Amniotic stem cell (primary cell): ENCODE data around the gene NRTN.

Experiments used
- DNase-seq: peaks from one replicate; lab custom pipeline; 2025; lab: John Stamatoyannopoulos, UW

Gene NRTN

GRCh38 chr19:5789886-5790558, 14.8 kb upstream of the NRTN start:
- DNase-seq: no peak

DNA sequence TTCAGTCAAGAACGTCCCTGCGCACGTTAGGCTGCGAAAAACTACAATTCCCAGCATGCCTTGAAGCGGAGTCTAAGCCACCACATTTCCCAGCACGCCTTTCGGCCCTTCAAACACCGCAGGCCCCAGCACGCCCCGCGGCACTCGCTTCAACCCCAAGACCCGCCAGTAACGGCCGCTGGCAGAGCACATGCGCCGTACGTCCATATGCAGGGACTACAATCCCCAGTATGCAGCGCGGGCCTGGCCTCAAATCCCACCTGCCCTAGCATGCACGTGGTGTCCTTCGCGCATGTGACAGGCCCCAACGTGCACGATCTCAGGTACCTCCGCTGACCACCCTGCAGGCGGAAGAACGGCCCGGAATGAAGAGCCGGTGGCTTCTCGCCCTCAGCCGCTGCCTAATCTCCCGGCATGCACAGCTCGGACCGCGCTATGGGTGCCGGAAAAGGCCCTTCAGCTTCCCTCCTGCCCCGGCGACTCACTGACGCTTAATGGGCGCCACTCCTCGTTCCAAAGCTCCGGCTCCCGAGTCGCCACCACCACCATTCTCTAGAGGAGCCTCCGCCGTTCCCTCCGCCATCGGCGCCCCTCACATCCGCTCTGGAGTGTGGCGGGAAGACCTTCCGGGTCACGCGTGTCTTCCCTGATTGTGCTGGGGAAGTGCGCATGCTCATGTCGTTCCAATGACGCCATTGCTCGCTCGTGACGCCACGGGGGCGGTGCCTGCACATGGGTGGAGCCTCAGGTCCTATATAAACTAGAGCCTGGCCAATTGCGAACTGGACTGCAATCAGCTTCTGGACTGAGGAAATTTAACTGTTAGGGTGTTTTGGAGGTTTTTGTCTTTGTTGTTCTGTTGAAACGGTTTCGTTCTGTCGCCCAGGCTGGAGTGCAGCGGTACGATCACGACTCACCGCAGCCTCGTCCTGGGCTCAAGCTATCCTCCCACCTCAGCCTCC, 14.0 kb upstream of the NRTN start, which contains the start of gene DUS3L:
Gene DUS3L, minus strand, starts transcription at position 605 of the 962 bp plus-strand sequence. Its CDS starts 22 bp downstream, at position 583.
- DNase-seq: peak; percentile 93

GRCh38 chr19:5792224-5792623, 12.6 kb upstream of the NRTN start:
- no peak for DNase-seq

GRCh38 chr19:5793188-5793587, 11.7 kb upstream of the NRTN start:
- DNase-seq: no peak

DNA sequence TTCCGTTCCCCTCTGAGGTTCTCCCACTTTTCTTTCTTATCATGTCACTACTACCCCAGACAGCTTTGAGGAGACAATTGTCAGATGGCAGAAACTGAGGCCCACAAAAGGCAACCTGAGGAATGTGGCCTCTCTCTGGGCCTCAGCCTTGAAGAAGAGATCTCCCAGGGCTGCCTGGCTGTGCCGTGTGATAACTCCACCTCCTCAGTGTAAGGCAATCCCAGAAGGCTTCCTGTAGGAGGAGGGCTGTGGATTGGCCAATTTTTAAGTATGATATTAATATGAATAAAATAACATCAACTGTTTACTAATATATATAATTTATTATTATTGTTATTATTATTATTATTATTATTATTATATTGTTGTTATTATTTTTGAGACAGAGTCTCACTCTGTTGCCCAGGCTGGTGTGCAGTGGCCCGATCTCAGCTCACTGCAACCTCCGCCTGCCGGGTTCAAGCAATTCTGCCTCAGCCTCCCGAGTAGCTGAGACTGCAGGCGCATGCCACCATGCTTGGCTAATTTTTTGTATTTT, 9.4 kb upstream of the NRTN start:
- no peak for DNase-seq

DNA sequence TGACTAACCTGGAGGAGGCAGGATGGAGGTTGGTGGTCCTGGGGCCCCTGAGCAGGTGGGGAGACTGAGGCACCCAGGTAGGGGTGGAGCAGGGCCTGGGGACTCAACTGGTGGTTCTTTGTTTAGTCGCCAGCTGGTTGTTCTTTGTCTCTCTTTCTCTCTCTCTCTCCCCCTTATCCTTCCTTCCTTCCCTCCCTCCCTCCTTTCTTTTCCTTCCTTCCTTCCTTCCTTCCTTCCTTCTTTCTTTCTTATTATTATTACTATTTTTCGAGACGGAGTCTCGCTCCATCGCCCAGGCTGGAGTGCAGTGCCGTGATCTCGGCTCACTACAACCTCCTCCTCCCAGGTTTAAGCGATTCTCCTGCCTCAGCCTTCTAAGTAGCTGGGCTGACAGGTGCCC, 6.6 kb upstream of the NRTN start:
- no peak for DNase-seq

- DNase-seq: no peak
Observed at GRCh38 chr19:5799247-5800241, 5.3 kb upstream of the NRTN start.

DNA sequence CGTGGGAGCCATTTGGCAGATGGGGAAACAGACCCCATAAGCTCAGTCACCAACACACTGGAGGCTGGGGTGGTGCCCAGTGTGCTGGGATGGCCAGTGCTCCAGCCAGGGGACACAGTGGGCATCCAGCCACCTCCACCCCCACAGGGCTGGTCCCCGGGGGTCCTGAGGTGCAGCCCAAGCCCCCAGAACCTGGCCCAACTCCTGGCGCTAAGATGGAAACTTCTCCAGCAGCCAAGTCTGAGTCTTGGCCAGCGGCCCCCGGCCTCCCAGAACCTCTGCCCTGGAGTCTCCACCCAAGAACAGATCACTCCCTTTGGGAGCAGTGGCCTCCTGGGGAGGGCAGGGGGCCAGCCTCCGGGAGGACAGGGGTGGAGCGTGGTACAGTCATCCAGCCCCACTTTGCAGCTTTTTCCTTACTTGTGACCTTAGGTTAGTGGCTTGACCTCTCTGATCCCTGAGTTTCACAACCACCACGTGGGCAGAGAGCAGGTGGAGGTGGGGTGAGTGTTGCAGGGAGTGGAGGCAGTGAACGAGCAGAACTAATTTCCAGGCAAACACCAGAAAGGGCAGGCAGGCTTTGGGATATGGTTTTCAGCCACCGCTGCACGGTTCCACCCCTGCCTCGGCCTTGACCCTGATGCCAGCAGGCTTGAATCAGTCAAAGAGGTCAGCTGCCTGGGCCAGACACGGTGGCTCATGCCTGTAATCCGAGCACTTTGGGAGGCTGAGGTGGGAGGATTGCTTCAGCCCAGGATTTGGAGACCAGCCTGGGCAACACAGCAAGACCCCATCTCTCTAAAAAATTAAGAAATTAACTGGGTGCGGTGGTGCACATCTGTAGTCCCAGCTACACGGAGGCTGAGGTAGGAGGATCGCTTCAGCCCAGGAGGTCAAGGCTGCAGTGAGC, 4.3 kb upstream of the NRTN start:
- no peak for DNase-seq

- no peak for DNase-seq
Observed at GRCh38 chr19:5801796-5802619, 2.9 kb upstream of the NRTN start.

GRCh38 chr19:5803441-5803751, 1.5 kb upstream of the NRTN start:
- no peak for DNase-seq

GRCh38 chr19:5803752-5804515, 933 bp upstream of the NRTN start:
- DNase-seq: peak; percentile 64

DNA sequence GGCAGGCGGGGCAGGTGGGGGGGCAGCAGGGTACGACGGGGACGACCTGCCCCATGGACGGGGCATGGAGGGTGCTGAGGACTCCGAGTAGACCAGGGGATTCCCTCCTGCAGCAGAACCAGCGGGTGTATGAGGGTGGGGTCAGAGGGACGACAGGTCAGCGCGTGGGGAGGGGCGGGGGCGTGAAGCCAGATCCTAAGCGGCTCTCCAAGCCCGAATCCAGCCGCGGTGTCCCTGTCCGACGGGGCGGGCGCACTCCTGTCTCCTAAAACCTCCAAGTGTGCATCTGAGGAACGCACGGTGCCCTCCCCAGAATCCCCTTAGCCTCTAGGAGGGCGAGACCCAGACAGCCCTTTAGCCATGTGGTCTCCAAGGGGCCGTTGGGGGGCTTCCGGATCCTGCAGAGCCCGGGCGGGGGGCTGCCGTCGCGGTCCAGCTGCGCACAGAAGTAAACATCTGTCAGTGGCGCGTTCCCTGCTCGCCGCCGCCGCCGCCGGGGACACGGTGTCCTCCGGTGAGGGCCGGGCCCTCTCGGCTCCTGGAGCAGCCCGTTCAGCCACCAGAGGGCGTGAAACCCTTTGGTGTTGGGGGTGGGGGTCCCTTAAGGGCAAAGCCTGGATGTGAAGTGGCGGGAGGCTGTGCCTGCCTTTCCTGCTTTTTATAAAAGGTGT, 730 bp downstream of the NRTN start:
- DNase-seq: no peak

- no peak for DNase-seq
Observed at GRCh38 chr19:5806133-5806489, 1.2 kb downstream of the NRTN start.

- no peak for DNase-seq
Observed at GRCh38 chr19:5806905-5807304, 2.0 kb downstream of the NRTN start.

DNA sequence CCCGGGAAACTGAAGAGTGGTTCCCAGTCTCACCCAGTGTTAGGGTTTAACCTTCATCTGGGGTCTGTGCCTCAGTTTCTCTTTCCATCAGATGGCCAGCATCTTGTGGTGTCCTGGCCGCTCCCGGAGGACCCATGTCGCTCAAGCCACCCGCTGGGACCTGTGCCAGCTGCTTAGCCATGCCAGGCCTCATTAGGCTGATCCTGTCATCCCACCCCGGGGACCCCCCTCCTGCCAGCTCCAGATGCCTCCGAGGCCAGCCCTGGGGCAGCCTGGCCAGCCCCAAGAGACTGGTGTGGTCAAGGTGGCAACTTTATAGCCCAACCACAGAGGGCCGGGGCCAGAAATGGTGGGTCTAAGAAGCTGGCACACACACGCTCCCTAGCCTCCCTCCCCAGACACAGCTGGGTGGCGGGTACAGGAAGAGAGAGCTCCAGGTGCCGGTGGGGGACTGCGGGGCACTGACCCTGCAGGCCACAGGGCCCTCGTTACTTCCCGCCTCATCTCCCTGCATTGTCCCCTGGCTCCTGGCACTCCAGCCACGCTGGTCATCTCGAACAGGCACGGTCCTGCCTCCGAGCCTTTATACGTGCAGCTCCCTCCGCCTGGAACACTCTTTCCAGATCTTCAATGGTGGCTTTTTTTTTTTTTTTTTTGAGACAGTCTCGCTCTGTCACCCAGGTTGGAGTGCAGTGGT, 3.4 kb downstream of the NRTN start:
- no peak for DNase-seq

DNA sequence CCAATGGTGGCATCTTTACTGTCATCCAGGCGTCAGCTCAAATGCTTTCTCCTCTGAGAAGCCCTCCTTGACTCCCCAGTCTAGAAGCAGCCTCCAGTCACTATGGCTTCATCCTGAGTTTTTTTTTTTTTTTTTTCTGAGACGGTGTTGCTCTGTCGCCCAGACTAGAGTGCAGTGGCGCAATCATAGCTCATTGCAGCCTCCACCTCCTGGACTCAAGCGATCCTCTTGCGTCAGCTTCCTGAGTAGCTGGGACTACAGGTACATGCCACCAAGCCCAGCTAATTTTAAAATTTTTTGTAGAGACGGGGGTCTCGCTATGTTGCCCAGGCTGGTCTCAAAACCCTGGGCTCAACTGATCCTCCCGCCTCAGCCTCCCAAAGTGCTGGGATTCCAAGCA, 4.2 kb downstream of the NRTN start:
- DNase-seq: no peak

DNA sequence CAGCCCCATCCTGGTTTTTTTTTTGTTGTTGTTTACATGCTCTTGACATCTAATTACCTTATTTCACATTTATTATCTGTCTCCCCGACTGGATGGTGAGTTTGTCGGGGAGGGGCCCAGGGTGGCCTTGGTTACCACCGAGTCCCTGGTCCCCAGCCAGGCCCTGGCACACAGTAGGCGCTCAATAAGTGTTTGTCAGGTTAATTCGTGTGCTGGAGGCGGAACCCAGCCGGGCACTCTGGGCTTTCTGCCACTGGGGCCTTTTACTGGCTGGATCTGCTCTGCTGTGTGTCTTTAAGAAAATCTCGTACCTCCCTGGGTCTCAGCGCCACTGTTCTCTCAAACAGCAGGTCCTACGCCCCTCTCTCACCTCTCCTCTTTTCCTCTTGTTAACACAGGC, 4.6 kb downstream of the NRTN start:
- no peak for DNase-seq

DNA sequence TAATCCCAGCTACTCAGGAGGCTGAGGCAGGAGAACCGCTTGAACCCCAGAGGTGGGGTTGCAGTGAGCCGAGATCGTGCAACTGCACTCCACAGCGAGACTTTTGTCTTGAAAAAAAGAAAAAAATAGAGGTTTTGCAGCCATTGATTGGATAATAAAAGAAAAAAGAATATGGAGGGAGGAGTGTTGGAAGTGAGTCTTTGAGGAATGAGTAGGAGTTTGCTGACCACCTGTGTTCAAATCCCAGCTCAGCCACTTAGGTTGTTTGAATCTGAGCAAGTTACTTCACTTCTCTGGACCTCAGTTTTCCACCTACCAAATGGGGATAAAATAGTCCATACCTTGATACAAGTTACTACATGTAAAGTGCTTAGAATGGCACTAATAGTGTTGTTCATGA, 6.2 kb downstream of the NRTN start:
- no peak for DNase-seq
